Smooth muscle cell of the brain vasculature (primary cell): ENCODE results near the gene TTC27.
A peak's percentile ranks its signal among the peaks of the same experiment; 100 is the strongest.
"Not testable (repeated sequence)": the region's sequence is repeated elsewhere in the genome, so short reads cannot be mapped to it uniquely, and the experiment has no call there.

Source experiments
- DNase-seq: peaks from one replicate; pipeline ENCODE4 v3.0.0-alpha.2; 2012; ENCODE audit warnings: low read depth, low spot score

Gene TTC27

DNA sequence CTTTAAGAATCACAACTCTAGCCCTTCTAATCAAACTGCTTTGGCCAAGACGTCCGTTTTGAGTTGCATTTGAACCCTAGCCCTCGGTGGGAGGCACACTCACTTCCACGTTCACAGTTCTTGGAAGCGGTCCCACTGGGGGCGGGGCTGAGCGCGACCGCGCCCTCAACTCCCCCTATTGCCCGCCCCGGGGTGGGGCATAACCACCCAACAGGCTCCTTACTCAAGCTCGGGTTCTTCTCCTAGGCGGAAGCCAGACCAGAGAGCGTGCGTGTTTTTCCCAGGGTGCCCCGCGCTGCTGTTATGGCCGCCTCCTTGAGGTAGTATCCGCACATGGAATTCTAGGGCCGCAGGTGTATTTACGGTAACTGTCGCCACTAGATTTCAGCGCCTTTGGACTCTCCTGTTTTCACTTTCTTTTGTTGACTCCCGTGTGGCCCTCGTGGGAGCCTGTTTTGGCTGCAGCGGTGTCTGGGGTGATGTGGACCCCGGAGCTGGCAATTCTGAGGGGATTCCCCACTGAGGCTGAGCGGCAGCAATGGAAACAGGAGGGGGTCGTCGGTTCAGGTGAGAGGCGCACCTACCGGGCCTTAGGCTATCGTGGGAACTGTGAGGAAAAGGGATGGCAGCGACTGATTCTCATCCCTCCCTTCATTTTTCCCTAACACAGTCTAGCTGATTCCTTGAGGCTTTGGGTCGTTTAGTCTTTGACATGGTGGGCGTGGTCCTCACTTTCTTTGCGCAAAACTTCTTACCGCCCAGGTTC is at the start of gene TTC27:
TTC27 (plus strand) TSS at position 237 of the 766 bp plus-strand sequence; CDS start at position 480, 243 bp downstream.
- DNase-seq = peak; percentile 87

DNA sequence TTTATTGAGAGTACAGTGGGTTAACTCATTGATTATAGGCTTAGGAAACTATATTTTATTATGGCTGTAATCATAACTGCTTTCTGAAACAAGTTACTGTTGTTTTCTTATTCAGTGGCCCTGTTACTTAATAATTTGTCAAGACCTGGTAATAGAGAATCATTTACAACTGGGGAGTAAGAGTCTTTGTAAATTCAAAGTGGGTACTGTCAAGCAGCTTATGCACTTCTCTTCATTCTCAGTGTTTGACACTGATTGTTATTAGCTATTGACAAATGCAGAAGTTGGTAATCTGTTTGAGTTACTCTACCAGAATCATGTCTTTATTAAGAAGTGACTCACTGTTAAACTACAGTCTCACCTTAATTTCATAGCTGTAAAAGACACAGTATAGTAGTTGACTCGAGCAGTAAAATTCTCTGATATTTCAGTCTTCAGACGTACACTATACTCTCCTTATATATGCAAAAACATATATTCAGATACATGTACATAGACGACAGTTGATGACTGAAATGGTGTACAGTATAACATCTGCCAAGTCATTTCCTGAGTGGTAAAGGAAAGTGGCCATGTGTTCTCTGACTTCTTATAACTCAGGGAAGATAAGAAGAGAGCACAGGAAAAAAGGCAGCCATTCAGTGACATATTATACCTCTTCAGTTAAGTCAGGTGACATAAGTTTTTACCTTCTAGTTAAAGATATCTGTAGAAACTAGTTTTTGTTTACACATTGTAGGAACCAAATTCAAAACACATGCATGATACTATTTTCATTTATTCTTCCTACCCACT is 36.0 kb upstream of the TTC27 start:
- no peak for DNase-seq

DNA sequence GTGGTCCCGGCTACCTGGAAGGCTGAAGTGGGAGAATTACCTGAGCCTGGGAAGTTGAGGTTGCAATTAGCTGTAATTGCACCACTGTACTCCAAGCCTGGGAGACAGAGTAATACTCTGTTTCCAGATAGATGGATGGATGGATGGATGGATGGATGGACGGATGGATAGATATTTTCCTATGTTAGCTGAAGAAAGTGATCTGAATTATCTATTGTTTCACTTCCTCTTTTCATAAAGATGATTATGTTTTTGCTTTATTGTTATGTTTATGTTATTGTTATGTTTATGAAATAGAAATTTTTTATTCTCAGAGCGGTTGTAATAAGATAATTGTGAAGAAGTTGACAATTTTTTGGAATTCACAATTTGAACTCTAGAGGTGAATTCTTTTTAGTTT is 33.3 kb upstream of the TTC27 start:
- no peak for DNase-seq

DNA sequence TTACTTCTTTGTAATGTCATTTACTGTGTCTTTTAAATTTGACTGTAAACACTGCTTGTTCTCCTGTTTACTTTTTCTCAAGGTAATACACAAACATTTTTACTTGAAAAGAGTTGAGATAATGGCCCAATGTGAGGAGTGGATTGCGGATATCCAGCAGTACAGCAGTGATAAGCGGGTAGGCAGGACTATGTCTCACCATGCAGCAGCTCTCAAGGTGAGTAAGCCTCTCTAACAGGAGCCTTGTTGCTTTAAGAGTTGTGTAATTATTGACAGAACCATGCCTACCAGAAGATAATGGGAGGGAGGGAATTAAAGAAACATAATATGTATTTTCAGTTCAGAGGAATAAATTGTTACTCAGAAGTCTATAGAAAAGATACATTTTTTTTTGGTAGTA is 16.5 kb upstream of the TTC27 start:
- DNase-seq = no peak

DNA sequence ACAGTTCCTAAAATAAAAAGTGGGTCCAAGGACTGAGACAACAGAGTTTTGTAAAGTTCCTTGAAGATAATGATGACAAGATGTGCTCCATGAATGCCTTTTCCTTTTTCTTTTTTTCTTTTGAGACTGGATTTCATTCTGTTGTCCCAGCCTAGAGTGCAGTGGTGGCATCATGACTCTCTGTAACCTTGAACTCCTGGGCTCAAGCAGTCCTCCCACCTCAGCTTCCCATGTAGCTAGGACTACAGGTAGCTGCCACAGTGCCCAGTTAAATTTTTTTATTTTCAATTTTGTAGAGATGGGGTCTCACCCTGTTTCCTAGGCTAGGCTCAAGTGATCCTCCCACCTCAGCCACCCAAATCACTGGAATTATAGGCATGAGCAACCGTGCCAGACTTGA is 16.1 kb upstream of the TTC27 start:
- DNase-seq = no peak

DNA sequence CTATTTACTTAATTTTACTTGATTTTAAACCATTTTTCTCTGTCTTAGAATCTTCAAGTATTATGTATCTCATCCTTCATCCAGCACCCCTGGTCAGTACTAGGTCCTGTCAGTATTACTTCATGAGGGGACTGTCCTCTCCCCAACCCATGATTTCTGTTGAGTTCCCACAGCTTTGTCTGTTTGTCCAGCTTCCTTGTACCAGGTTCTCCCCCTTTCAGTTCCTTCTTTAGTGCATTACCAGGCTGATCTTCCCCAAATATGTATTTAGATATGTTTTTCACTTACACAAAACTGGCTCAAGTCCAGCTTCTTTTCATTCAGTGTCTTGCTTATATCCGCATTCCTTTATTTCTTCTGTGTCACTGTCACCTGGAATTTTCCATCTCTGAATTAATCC is 13.8 kb upstream of the TTC27 start:
- no peak for DNase-seq

DNA sequence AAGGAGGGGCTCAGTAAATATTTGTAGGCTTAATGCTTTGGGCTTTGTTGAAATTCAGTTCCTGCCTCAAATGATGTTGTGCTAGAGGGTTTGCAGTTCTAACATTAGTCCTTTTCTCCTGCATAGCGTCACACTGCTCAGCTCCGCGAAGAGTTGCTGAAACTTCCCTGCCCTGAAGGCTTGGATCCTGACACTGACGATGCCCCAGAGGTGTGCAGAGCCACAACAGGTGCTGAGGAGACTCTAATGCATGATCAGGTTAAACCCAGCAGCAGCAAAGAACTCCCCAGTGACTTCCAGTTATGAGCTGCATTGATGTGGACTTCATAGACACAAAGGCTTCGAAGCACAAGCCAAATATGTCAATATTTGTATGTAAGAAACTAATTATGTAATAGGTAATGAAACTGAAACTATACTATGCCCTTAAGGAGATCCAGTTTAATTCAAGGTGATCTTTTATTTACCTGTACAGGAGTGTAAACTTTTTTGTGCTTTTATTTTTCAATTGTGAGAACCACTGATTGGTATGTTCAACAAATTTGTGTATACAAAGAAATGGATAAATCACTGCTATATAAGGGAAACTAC is 10.2 kb upstream of the TTC27 start:
- no peak for DNase-seq

DNA sequence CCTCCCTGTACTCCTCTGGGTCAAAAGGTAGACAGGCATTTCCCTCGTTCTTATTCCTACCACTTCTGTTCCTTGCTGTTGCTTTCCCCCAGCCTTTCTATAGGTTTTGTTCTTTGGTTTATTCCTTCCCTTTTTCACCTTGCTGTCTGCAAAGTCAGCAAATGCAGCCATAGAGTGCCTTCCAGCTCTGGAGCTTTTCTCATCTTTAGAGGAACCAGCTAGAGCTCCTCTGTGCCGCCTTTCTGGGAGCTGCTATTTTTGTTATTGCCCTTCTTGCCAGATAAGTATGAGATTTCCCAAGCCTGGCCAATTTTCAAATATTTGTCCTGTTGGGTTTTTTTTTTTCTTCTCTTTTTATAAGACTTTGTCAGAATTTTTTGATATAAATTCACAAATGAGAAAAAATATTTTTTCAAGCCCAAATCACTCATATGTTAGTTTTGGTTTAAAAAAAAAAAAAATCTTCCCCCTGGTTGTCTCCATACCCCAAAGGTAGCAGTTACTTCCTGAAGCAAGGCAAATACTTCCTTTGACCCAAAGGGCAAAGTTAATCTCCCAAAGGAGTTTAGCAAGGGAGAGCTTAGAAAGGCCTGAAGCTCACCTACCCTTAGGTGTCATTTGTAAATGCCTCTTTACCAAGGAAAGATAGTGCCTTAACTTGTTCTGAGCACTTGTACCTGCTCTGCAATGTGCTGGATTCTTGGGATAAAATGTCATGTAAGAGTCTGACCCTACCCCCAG is 5.1 kb upstream of the TTC27 start:
- no peak for DNase-seq

DNA sequence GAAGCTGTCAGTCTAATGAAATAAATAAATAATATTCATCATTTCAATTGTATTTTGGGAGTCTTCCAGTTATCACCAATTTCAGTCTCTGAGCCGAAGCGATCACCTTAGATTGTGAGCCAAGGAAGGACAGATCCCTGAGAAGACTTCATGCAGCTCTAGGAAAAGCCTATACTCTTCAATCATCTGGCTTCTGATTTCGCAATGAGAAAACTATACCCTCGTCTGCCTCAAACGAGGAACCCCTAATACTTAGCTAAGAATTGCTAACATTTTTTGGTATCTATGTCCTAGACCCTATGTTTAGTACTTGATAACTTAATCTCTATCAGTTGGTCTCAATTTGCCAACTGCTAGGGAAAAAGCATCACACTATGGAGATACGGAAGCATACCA is 4.5 kb upstream of the TTC27 start:
- DNase-seq = no peak

DNA sequence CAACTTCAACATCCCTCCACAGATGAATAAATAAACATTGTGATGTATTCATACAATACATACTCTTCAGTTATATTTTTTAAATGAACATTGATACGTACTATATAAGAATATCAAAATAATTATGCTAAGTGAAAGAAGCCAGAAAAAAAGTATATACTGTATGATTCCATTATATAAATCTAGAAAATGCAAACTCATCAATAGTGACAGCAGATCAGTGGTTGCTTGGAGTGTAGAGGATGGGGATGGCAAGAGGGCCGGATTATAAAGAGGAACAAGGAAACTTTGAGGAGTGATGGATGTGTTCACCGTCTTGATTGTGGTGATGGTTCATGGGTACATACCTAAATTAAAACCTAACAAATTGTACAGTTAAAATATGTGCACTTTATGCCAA is 3.0 kb upstream of the TTC27 start:
- DNase-seq = no peak

DNA sequence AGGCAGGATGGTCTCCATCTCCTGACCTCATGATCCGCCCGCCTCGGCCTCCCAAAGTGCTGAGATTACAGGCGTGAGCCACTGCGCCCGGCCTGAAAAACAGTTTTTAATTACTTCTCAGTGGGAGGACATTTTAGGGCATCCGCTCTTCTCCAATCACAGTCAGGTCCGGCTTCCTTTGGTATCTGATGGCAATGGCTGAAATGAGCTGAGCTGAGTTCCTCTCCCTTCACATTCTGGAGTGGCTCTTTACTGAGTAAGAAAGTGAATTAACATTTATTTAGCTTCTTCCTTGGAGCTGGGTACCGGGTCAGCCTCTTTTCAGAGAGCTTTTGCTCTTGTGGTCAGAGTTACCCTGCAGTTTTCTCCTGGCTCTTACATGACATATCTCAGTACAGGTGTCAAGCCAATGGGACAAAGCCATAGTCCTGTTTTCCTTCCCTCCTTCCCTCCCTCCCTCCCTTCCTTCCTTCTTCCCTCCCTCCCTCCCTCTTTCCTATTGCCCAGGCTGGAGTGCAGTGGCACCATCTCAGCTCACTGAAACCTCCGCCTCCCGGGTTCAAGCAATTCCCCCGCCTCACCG is 1.1 kb upstream of the TTC27 start:
- no peak for DNase-seq

DNA sequence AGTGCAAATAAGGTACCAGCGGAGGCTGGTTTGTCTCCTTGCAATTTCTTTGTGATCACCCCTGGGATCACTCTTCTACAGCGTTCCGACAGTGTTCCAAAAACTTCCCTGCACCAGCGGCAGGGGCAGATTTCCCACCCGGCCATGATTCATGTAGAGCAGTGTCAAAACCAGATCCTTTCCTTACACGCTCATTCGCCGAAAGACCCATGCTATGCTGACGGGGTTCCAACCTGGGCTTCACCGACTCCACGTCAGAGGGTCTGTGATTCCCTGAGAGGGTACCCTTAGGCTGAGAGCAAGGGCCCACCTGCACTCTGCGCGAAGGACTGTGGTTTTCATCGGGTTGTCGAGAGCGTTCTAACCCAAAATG is 423 bp upstream of the TTC27 start:
- DNase-seq = peak; percentile 12

DNA sequence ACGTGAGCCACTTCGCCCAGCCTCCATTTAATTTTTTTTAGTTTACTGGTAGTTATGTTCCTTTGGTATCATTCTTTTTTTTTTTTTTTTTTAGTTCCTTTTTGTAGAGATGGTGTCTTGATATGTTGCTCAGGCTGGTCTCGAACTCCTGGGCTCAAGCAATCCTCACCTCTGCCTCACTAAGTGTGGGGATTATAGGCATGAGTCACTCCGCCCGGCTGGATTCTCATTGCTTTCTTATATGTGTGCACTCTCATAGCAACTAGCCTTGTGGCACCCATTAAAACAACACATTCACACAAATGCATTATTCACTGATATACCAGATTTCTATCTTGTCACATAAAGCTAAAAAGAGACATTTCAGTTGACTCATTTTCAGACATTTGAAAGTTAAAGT is 4.2 kb downstream of the TTC27 start:
- no peak for DNase-seq

DNA sequence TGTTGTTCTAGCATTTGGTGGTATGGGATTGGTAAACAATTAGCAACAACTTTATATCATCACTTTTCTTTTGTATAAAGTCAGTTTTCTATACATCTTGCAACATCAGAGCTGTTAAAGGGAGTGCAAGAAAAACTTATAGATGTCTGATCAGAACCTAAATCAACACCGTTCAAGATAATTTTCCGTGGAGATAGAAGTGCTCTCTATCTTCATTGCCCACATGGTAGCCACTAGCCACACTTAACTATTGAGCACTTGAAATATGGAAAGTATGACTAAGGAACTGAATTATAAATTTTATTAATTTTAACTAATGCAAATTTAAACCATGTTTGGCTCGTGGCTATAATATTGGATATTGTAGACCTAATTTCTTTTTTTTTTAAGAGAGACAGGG is 5.2 kb downstream of the TTC27 start:
- DNase-seq = no peak

DNA sequence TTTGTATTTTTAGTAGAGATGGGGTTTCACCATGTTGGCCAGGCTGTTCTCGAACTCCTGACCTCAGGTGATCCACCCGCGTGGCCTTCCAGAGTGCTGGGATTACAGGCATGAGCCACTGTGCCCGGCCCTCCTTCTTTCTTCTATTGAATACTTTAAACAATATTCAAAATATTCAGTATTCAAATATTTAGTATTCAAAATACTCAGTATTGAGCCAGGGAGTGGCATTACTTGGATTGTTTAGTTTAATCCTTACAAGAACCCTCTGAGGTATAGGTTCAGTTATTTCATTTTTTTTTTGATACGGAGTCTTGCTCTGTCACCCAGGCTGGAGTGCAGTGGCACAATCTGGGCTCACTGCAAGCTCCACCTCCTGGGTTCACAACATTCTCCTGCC is 10.7 kb downstream of the TTC27 start:
- not testable (repeated sequence) for DNase-seq

DNA sequence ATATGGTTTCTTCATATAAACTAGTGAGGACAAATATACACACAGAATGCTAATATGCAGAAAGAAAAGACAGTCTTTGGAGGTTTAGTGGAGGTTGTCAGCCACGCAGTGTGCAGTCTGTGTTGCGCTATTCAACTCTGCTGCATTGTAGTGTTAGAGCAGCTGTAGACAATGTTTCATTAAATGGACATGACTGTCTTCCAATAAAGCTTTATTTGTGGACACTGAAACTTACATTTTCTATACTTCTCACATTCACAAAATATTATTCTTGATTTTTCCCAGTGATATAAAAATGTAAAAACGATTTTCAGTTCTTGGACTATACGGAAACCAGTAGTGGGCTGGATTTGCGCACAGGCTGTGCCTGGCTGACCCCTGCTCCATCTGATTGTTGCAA is 13.3 kb downstream of the TTC27 start:
- no peak for DNase-seq

DNA sequence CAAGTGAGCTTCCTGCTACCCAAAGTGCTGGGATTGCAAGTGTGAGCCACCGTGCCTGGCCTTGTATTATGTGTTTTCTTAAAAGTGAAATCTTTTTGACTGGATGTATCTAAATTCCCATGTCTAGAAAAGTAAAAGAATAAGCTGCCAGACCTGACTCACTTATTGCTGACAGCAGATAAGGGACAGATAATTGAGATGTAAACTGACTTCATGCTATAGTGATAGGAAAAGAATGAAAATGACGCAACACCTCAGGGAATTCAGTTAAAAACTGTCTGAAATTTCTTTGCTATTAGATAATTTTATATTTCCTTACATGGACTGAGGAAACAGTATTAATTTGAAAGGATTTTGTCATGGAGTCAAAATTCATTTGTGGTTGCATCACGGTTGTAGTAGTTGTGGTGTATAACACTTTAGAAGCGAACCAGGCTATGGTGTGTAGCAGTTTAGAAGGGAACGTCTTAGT is 19.4 kb downstream of the TTC27 start:
- no peak for DNase-seq

DNA sequence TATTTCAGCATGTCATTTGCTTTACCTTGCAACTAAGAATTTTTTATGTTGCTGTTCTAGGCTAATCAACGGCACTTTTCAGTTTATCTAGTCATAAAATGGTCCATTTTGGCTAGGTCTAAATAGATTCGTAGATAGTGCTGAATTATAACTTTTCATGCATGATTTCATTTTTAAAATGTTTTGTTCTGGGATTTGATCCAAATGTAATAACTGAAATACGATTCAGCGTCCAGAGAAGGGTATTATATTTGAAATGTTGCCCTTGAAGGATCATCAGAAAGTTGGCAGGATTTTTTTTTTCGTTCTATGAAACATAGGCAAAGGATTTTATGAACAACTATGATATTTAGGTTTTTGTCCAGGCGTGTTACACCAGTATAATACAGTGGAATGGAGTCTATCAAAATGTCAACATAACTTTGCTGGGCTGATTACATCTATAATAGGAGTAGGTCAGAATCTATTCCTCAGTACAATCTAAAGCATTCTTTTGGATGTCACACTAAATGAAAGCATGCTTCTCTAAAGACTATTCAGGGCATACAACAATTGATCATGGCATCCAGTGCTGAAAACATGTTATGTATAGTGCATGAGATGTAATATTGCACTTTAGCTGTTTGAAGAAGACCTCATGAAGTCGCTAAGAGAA is 24.8 kb downstream of the TTC27 start:
- DNase-seq = no peak

DNA sequence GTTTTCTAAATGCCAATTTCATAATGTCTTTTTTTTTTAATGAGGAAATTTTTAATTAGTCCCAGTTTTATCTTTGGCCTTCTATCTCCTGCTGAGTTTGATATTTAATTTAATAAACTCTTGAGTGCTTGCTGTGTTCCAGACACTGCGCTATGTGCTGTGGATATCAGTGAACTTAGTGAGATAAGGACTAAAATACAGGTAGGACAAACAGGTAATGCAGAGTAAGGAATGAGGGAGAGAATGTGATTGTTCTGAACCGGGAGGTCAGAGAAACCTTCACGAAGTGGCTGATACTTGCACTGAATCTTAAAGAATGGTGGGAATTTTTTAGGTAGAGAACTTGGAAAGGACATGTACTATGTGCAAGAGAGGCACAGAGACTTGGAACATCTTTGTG is 28.2 kb downstream of the TTC27 start:
- no peak for DNase-seq

DNA sequence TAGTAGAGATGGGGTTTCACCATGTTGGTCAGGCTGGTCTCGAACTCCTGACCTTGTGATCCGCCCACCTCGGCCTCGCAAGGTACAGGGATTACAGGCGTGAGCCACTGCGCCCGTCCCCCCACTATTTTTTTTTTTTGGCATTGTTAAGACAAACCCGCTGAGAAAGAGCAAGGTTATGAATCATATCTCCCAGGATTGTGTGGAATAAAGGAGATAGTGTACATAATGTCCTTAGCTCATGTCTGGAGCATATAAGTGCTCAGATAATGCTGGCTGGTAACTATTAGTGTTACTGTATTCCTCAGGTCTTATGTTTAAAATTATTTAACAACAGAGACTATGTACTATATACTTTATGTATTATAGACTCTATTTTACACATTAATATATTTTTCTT is 36.0 kb downstream of the TTC27 start:
- no peak for DNase-seq

DNA sequence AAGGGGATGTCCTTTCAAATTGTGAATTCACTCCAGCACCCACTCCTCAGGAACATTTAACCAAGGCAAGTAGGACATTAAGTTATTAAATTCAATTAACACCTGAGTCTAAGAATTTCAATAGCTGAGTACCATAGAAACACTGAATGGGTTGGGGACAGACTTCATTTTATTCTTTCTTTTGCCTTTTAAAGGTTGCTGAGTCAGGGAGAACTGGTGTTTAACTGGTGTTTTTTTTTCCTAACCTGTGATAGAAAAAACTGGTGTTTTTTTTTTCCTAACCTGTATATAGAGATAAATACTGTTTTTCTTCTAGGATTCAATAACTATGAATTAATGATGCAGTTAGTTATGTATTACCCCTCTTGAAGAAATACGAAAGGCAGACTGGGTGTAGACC is 38.9 kb downstream of the TTC27 start:
- no peak for DNase-seq
